Activated CD4-positive, CD25-positive, alpha-beta regulatory T cell (primary cell): Measurements from ENCODE around the gene SH2D5.
A peak's percentile ranks its signal among the peaks of the same experiment; 100 is the strongest.
"Not testable (repeated sequence)": the region's sequence is repeated elsewhere in the genome, so short reads cannot be mapped to it uniquely, and the experiment has no call there.

ENCODE experiments used
- DNase-seq, 4 experiments: peaks; one replicate each; lab custom pipeline; 2025; lab: John Stamatoyannopoulos, UW

The SH2D5 gene

DNA sequence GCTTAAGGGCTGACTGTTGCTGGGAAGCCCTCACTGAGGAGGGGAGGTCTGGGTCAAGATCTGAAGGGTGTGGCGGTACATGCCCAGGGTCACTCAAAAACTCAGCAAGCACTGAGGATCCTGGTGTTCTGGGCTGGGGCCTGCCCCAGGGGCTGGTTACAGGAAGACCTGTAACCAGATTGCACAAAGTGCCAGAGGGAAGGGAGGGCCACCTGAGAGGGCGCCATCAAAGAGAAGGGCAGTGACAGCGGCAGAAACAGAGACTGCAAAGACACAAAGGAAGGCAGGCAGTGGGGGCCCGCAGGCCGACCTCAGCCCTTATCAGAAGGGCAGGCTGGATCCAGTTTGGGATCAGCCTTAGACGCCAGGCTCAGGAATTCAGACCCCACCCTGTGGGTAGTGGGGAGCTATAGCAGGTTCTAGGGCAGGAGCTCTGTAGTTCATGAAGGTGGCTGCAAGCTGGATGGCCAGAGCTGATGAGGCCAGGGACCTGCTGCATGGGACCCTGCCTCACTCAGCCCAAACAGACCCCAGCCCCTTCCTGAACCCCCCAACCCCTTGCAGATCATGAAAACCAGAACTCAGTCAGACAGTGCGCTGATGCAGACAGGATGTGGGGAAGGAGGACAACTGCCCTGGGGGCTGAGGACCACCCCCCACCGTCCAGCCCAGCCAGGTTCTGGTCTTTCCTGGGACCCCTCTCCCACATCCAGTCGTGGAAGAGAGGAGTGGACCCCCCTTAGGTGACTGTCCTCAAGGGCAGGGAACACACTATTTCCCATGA is 3.9 kb downstream of the SH2D5 start:
- DNase-seq = no peak

- no peak for DNase-seq
These were observed 4.7 kb downstream of the SH2D5 start for GRCh38 chr1:20727746-20728316.

- no peak for DNase-seq
These were observed 5.4 kb downstream of the SH2D5 start for GRCh38 chr1:20726932-20727745.

GRCh38 chr1:20726118-20726911 is 6.2 kb downstream of the SH2D5 start:
- DNase-seq = no peak

DNA sequence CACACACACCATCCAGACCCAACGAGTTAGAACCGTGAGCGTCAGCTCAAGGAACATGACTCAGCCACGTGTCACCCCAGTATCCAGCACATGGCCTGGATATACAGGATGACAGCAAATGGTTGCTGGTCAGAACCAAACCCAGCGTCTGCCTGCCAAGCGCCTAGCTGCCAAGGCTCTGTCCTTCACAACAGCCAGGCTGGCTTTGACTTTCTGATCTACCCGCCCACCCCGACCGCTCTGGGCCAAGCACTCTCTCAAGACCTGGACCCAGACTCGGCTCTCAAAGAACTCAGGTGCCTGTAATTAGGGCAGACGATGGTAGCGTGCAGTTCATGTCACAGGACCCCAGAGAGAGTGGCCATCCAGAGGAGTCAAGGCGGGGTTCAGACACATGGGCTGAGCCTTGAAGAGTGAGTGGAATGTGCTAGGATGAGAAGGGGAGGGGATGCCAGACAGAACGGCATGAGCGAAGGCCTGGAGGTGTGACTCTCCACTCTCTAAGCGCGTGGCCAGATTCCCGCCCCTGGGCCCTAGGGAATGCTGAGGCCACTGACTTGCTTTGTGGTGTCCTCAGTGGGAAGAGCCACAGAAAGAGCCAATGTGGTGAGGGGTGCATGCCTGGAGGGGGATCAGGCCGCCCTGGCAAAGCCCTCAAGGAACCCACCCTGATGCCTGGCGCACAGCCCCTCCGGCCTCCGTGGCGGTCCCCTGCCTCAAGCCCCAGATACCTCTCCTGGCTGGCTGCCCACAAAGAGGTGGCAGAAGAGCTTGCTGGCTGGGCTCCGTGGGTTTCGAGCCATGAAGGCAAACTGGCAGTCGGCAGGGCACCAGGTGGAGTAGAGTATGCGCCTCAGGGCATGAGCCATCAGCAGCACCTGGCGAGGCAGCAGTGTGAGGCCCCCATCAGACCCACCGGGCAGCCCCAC is 7.0 kb downstream of the SH2D5 start:
- DNase-seq = no peak

DNA sequence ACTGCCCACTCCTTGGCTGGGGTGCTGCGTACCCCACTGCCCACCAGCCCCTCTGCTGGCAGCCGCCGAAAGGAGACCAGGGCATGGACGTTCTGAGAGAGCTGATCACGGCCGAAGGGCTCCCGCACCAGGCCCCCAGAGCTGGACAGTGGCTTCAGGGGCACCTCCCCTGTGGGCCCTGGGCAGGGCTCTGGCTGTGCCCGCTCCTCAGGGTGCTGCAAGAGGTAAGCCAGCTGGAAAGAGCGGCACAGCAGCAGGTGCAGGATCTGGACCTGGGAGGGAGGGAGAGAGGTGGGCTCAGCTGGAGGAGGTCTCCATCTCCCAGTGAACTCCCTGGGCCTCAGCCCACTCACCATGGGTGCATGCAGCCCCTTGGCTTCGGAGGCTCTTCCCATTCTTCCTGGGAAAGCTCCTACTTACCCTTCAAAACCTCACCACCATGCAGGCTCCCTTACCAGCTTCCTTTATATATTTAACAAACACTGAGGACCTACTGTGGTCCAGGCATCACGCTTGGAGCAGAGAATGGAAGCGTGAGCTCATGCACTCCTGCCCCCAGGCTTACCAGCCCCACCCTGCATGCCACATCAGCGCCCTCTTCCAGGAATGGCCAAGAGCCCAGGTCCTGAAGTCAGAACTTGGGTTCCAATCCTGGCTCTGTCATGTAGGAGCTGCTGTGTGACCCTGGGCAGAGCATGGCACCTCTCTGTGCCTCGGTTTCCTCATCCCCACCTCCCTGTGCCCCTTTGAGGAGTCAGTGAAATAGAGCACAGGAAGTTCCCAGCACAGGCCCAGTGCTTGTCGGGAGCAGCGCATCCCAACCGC is 7.9 kb downstream of the SH2D5 start:
- no peak for DNase-seq

DNA sequence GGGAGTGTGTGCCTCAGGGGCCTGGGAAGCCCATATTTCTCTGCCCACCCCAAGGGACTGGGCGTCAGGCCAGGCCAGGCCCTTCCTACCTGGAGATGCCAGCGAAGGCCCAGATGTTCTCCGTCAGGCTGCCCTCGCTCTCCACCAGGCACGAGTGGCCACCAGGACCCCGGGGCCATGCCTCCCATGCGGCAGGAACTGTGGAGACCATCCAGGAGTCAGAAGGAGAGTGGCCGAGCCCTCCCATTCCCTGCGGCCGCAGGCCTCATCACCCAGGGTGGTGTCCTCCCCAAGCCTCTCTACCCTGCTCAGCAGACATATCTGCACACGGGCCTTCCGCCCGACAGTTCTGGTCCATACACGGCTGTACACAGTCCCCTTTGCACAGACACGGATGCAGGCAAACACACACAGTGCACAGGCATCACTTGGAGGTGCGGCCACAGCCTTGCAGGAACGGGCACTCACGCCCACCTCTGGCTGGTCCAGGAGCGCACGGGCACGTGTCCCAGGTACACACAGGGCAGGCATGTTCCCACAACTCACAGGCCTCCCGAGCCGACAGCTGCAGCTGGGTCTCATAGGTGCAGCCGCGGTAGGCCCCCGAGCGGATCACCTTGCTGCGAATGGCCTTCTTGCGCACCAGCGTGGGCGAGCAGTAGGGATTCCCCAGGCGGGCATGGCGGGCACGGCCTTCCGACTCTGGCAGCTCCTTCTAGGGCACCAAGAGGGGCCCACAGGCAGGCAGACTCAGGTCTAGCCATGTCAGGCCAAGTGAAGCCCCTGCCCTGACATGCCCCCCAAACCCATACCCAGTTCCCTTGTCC is 8.8 kb downstream of the SH2D5 start:
- no peak for DNase-seq

- DNase-seq = no peak
These were observed 9.4 kb downstream of the SH2D5 start for GRCh38 chr1:20723159-20723536.

DNA sequence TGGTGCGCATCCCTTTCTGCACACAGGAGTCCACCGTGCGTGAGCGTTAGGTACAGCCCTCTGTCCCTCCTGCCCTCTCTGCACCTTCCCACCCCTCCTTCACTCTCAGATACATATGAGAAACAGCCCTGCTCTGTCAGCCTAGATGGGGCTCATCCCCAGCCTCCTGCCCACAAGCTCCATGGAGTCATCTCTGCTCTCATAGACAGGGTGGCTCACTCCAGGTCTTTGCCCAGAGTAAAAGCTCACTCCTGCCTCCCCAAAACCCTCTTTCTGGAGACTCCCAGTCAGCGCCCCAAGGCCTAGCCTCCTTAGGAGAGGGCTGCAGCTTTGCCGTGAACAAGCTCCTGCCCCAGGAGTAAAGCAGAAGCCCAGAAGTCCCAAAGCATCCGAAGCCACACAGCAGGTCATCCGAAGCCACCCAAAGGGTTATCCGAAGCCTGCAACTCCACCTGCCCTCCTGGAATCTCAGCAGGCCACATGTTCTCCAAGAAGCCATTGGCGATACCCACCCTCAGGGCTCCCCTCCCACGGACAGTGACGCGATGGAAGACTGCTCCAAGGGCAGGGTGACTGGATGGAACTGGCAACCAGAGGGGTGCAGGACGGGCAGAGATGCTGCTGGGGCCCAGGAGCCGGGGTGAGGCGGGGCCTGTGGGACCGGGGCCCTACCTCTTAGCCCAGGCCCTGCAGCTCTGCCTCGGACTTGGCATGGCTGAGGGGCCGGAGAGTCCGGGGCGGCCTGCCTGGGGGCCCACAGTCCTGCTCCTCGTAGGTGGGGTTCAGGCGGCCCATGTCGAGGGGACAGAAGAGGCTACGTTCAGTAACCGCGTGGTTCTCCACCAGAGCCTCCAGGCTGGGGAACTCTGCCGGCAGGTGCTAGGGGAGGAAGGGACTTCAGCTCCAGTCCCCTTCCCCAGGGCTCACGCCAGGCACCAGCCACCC is 11.1 kb downstream of the SH2D5 start:
- no peak for DNase-seq

DNA sequence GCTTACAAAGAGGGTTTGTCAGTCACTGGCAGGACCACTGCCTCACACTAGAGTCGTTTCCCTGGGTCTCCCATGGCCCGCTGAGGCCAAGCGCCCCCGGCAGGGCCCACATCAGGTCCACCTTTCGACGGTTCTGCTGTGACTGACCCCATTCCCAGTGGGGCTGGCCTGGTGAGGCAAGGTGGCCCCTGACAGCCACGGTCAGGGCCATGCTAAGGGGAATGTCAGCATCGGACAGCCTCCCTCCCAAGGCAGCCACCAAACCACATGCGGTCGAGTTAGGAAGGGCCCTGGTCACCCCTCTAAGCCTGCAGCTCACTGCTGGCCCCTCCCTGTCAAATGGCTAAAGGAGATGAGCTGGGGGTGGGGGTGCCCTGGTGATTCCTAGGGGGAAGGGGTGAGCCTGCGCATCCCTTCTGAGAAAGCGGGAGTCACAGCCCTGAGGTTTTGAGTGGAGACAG is 11.8 kb downstream of the SH2D5 start:
- DNase-seq = no peak

- no peak for DNase-seq
These were observed 12.5 kb downstream of the SH2D5 start for GRCh38 chr1:20719871-20720620.

GRCh38 chr1:20719261-20719660 is 13.2 kb downstream of the SH2D5 start:
- no peak for DNase-seq

- DNase-seq = not testable (repeated sequence)
These were observed 14.1 kb downstream of the SH2D5 start for GRCh38 chr1:20718343-20718882.

DNA sequence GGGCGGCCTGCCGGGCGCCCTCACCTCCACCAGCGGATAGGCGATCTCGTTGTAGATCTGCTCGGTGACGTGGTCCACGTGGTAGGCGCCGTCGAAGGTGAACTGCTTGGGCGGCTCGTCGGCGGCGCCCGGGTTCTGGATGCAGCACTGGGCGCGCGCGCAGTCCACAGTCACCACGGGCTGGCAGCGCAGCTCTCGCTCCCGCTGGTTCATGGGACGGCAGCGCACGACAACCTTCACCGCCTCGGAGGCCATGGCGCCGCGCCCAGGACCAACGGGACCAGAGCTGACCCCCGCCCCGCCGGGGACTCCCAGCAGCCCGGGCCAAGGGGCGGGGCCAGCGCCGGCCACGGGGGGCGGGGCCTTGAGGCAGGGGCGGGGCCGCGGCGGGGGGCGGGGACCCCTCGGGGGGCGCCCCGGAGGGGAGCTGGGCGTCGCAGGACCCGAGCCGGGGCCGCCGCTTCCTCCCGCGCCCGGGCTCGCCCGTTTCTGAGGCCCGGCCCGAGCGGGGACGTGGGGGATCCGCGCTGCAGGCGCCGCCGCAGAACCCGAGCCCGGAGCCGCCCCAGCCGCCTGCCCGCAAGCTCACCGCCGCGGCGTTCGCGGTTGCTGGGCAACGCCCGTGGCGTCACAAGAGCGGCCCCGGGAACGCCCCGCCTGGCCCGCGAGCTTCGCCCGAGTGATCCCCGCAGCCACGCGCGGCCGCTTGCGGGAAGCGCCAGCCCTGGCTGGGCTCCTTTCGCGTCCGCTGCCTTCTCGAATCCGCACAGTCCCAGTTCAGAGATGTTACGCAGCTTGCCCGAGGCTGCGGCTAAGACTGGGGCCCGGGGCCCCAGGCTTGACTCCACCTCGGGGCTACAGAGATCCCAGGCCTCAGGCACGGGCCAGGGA is 14.8 kb downstream of the SH2D5 start, which contains the start of gene KIF17:
Gene KIF17 (minus strand): TSS at position 556 of the 891 bp plus-strand sequence. CDS start 301 bp downstream, at position 255.
- DNase-seq = peak; percentile 28 to 45 (median 34)

DNA sequence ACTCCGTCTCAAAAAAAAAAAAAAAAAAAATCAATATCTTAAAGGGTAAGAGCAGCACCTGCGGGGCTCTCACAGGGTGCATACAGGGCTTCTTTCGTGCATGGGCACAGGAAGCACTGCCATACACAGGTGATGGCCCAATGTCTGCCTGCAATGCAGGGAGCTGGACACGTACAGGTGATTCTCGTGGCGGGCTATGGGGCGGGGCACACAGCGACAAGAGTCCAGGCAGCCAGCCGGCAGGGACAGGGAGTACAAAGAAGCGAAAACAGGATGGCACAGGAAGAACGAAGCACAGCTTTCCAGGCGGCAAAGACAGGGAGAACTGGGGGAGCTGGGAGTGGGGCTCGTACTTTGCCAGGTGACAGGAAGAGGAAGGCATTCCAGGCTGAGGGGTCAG is 16.3 kb downstream of the SH2D5 start:
- DNase-seq = no peak

- DNase-seq = no peak
These were observed 17.1 kb downstream of the SH2D5 start for GRCh38 chr1:20715406-20715805.
